Activated T-helper 9 cell treated with anti-CD3 and anti-CD28 coated beads, Interleukin-2, amount 50 U/mL, for 16 hours (primary cell): Measurements from ENCODE around the gene CCDC110.

Experiments used
- DNase-seq: peaks from one replicate; pipeline ENCODE4 v3.0.0-alpha.2; 2020; ENCODE audit warnings: low read depth

Gene CCDC110

DNA sequence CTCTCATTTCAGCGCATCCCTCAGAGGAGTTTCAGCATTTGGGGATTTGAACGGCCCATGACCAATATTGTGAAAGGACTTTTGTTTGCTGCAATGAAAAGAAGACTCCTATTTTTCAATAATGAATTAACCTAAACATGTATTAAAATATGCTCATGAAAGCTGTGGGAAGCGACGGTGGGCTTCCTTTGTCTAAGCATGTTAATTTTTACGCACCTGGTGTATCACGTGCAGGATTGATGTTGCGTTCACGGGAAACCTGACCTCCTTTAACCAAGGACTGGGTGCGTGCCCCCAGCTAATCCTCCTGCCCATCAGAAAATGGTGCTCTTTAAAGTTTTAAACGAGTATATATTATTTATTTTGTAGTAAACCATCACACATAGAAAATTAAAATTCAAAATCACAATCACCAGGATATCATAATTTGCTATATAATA is 590 bp upstream of the CCDC110 start:
- DNase-seq, result no peak

DNA sequence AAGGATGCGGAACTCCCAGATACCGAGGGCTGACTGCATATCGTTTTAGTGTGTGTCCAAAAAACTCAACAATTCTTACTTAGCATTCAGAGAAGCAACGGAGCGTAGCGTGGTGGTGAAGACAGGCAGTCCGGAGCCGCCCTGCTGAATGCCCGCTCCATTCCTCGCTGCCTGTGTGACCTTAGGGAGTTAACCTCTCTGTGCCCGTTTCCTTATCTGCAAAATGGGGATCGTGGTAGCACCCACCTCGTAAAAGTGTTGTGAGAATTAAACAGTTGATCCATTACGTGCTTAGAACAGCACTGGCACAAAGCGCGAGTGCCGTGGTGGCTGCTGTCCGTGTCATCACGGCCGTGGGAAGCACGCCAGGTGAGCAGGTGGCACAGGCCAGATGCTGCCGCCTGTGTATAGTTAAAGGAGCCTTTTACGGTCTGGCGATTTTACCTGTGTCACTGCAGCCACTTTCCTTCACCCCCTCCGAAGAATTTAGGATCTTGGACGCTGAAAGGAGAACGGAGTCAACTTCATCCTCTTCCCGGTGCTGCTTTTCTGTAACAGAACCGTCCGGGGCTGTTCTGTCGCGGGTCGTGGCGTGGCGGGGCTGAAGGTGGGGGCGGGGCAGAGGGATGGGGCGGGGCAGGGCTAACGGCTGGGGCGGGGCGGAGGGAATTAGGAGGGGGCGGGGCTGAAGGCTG is 885 bp downstream of the CCDC110 start:
- peak; percentile 28 for DNase-seq

DNA sequence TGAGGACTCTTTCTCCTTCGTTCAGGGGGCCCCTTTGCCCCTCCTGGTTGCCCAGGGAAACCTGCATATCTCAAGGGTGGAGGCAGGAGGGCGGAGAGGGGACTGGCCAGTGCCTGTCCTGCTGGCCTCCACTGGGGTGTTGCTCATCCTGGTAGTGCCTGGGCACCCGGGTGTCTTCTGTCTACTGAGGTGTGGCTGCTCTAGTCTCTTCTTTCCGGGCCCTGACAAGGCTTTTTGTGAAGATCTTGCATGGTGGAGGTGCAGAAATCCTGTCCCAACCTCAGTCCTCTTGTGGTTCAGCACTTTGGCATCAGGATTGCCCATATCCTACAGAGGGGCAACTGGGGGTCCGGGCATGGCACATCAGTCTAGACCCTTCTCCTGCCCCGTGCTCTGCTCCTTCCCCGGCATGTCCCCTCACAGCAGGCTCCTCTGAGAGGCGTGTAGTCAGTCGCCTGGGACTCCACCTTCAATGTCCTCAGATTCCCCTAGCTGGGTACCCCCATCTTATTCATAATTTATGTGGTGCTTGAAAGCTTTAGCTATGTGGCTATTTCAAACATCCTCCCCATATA is 1.9 kb downstream of the CCDC110 start:
- no peak for DNase-seq

DNA sequence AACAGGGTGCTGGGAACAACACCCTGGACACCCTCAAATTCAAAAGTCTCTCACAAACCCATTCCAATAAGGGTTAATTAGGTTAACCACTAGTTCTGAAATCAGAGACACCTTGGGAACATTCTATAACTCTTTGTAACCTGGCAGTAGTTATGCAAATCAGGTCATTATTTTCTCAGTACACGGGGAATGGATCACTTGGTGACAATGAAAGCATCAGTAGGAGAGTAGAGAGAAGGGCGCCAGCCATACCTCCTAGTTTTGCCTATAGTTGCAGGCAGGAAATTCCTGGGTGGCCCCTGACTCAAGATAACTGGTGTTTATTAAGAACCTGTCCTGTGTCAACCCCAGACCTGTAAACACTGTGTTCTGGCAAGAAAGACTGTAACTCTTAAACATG is 2.5 kb downstream of the CCDC110 start:
- no peak for DNase-seq

DNA sequence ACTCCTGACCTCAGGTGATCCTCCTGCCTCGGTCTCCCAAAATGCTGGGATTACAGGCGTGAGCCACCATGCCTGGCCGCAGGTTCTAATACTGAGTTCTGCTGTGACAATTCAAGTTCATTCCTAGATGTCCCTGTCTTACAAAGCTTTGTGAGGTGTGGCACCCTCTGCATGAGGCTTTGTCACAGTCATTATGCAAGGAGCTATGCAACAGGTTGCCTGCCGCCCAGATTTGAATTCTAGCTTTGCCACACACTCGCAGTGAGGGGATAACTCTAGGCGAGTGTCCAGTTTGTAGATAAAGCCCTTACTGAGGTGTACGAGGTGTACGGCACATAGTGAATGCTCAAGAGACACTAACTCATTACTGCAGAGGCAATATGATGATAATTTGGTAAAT is 3.5 kb downstream of the CCDC110 start:
- no peak for DNase-seq

DNA sequence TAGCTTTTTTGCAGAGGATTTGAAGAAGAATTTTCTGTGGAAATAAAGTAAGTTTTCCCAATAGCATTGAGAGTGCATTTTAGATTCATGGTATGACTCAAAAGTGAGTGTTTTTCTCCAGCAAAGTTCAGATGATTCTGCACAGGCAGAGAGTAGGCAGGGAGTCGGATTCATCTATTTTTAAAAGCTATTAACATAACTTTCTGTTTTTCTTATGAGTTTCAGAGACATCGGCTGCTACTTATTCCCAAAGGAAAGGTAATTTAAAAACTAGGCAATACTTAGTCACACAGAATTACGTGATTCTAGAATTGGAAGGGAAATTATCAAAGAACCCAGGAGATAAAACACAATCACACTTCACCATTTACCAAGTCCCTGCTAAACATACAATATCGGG is 4.4 kb downstream of the CCDC110 start:
- DNase-seq, result no peak

DNA sequence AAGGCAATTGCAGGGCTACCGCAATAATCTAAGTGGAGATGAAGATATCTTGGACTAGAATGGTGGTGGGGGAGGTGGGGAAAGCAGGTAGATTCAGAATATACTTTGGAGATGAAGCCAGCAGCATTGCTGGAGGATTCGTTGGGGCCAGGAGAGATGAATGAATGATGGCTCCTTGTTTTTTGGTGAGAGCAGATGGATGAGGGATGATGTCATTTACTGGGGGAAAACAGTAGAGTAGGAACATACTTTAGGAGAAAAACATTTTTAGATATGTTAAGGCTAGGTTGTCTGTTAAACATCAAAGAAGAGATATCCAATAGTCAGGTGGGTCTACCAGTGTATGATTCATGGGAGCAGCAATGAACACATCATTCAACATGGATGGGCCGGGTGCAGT is 5.8 kb downstream of the CCDC110 start:
- no peak for DNase-seq

DNA sequence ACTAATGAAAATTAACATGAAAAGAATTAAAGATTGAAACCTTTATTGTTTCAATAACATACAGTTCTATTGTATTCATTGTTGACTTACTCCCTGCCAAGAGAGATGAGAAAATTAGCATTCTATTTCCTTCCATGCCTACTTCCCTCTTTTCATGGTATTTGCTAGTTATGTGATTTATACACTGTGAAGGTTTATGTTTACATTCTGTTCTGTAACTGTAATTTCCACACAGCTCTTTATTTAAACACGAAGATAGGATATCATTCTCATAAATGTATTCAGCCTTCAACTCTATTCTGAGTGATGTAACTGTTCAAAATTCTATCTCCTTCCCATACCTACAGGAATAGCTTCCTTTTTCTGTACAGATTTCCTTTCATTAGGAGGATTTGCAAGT is 6.6 kb downstream of the CCDC110 start:
- DNase-seq, result no peak

DNA sequence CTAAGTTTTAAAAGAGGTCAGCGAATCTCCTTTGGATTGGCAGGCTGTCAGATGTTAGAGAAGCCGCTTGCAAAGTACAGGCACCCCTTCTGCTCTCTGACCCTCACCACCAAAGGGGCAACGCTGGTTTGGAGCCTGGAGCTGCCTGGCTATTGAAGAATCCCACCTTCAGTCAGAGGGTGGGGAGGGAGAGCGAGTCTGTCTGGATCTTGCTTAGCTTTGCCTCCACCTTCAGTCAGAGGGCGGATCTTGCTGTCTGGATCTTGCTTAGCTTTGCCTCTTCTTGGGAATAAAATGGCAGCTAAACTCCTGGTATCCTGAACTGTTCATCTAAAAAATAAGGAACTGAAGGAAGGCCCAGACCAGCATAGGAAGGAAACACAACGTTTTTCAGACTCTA is 7.3 kb downstream of the CCDC110 start:
- no peak for DNase-seq

DNA sequence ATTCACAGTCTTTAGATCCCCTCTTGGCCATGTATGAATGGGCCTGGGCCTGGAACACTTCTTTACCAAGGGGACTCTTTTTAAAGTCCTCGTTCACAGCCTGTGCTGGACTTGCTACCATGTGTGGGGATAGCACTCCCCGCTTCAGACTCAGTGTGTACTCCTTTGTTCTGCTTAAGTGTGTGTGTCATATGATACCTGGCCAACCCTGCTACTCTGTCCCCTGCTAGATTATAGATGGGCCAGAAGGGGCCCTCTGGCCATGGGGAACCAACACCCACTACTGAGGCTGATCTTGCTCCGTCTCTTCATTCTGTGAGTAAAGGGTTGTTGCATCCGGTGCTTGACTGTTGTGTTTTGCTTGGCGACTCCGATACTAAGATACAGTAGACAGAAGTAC is 8.0 kb downstream of the CCDC110 start:
- DNase-seq, result no peak

DNA sequence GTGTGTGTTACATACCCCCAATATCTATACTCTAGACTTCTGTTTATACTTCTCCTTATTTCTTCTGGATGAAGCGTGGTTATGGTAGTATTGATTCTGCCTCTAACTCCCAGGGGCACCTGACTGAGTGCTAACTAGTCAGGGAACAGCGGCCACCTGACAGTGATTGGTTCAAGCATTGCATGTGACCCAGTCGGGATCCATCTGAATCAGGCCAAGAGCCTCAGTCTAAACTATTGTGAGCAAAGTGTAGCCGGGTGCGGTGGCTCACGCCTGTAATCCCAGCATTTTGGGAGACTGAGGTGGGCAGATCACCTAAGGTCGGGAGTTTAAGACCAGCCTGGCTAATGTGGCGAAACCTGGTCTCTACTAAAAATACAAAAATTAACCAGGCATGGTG is 10.0 kb downstream of the CCDC110 start:
- DNase-seq, result no peak

DNA sequence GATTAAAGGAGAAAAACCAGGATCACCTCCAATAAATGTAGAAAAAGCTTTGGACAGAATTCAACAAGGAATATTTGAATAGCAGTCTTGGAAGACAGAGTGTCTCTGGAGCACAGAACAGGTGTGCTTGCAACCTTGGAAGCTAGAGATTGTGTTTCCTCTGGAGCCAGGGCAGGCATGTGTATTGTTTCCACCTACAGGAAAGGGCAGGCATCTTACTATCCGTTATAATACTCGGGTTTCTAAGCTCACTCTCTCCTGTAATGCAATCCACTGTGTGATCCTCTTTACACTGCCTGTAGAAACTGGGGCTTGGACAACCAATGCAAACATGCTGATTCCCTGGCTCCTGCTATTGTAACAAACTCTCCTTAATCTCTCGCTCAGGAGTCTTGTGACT is 14.4 kb downstream of the CCDC110 start:
- no peak for DNase-seq

DNA sequence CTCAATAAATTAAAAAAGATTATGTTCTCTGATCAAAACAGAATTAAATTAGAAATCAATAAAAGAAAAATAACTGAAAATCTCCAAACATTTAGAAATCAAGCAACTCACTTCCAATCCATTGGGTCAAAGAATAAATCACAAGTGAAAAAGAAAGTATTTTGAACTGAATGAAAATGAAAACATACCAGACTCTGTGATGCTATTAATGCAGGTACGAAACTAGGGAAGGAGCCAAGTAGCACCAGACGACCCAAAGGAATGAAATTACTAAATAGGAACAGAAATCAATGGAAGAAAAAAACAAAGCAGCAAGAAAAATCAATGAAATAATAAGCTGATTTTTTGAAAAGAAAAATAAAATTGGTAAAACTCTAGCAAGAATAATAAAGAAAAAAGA is 15.4 kb downstream of the CCDC110 start:
- no peak for DNase-seq

DNA sequence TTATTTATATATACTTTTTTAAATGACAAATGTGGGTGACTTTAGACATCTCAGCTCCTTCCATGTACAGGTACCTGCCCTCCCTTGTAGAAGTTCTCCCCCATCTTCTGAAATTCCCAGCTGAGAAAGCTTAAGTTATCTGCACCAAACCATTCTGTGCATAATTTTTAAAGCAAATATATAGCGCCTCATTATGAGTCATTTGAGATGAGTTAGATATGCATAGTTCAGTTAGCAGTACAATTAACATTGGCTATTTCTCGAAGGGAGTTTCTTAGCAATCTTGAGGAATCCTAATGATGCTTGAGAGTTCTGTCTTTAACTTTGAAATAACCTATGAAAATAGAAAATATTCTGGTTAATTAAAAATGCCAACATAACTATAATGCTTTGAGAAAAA is 26.3 kb downstream of the CCDC110 start:
- DNase-seq, result no peak

DNA sequence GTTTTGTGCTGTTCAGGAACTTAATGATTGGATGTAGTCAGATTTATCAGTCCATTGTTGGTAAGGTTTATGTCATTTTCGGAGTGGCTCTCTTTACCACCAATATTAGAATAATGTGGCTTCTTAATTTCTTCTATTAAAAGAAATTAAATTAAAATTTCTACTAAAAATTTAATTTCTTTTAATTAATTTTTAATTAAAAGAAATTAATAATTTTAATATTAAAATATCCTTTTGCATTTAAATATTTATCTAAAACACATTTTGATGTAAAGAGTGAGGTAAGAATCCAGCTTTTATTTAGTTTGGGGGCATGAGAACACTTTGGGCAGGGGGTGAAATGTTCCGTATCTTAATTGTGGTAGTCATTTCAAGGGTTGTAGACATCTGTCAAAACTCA is 30.1 kb downstream of the CCDC110 start:
- no peak for DNase-seq

DNA sequence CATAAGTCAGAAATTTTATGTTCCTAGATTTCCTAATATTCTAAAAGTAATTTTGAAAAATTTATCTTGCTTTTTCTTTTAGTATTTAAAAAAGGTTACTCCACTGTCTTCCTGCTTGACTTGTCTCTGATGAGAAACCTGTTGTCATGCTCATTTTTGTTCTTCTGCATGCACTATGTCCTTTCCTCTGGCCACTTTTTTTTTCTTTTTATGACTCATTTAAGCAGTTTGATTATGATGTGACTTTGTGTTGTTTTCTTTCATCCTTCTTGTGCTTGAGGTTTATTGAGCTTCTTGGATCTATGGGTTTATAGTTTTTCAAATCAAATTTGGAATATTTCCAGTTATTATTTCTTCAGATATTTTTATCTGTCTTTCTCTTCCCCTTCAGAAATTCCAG is 33.7 kb downstream of the CCDC110 start:
- DNase-seq, result no peak

DNA sequence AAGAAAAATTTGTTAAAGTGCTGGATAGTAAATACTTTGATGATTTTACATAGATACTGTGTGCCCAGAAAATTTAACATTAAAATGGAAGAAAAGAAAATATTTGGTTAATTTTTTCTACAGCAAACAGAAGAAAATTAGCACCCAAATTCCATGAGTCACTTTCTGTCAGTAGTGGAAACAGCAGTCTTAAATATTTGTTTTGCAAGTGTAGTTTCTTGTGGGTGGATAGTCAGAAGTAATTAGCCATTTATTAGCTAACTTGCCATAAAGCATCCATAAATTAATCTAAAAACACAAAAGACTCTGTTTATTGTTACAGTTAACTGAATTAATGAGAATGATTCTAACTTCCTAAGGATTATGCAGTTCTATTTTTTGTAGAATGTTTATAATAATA is 36.1 kb downstream of the CCDC110 start:
- no peak for DNase-seq

DNA sequence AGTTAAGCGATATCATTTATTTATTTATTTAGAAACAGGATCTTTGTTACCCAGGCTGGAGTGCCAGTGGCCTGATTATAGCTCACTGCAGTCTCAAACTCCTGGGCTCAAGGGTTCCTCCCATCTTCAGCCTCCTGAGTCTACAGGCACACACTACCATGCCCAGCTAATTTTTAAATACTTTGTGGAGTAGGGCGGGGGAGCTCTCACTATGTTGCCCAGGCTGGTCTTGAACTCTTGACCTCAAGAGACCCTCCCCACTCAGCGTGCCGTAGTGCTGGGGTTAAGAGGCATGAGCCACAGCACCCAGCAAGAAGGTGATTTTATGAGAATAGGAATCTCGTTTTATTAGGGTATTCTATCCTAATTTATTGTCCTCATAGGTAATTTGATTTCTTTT is 41.9 kb downstream of the CCDC110 start:
- no peak for DNase-seq

DNA sequence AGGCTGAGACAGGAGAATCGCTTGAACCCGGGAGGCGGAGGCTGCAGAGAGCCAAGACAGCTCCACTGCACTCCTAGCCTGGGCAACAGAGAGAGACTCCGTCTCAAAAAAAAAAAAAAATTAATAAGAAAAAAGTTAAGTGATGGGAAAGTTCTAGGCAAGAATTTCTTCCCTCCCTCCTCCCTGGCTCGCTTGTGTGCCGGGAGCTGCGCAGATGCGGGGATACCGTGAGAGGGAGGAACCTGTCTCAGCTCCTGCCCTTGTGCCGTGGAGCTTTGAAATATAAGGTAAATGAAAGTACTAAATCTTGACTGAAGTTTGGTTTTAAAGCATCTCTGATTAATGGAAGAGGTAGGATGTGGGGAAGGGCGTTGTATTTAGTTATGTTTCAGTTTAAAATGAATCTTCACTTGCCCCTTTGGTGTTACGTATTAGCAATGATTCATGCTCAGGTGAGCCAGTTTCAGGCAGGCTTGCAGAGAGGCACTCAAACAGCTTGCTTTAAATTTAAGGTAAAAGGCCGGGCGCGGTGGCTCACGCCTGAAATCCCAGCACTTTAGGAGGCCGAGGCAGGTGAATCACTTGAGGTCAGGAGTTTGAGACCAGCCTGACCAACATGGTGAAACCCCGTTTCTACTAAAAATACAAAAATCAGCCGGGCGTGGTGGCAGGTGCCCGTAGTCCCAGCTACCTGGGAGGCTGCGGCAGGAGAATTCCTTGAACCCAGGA is 44.4 kb downstream of the CCDC110 start:
- no peak for DNase-seq

DNA sequence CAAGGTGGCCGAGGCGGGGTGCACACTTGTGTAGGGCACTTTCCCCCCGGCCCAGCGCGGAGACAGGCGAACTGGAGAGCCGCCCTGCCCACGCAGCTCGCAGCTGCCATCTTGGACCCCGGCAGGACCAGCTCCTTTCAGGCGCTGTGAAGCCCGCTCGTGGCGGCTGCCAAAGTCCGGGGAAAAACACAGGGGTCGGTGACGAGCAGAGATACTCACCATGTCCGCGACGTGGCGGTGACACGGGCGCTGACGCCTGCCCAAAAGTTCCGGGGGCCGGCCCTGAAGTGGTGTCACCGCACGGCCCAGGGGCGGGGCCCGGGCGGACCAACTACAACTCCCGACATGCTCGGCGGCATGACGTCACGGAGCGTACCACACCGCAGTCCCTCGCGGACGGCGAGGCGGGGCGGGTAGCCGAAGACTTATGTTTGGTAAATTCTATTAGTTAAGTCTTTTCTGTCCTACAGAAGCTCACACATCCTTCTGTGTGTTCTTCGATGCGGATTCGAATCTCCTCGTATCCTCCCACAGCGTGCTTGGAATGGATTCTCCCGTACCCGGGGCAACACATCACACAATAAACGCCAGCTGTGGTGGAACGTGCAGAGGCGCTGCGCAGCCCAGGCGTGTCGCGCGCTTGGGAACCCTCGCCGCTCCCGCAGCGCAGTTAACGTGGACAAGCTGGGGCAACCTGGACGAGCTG is 45.7 kb downstream of the CCDC110 start, which contains the start of gene UFSP2:
UFSP2 (minus strand) TSS at position 318 of the 706 bp plus-strand sequence; CDS start at position 222, 96 bp downstream.
- DNase-seq, result peak; percentile 85

DNA sequence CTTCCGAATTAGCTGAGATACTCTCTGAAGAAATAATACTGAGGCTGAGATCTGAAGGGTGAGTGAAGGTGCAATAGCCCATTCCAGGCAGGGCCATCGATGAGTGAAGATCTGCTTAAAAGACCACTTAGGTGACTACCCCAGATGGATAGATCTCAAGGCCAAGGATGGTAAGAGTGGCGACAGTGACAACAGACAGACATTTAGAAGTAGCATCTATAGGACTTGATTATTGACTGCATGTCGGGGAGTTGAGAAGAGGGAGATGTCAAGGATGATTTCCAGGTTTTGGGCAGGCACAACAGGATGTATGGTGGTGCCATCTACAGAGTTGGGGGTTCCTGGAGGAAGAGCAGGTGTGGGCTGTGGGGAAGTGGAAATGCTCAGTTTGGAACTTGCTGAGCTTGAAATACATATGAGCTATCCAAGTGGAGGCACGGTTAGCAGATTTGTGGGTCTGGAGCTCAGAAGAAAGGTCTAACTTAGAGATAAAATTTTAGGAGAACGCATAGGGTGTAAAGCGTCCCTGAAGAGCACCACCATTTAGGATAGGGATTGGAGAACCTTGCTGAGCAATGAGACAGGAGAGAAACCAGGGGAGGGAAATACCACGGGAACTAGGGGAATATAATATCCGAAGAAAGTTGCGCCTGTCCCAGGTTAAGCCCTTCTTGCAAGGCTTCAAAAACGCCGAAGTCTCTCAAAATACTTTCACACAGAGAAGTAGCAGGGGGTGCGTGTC is 46.5 kb downstream of the CCDC110 start:
- no peak for DNase-seq
